ENCODE results near the gene RERE.

Gene RERE

DNA sequence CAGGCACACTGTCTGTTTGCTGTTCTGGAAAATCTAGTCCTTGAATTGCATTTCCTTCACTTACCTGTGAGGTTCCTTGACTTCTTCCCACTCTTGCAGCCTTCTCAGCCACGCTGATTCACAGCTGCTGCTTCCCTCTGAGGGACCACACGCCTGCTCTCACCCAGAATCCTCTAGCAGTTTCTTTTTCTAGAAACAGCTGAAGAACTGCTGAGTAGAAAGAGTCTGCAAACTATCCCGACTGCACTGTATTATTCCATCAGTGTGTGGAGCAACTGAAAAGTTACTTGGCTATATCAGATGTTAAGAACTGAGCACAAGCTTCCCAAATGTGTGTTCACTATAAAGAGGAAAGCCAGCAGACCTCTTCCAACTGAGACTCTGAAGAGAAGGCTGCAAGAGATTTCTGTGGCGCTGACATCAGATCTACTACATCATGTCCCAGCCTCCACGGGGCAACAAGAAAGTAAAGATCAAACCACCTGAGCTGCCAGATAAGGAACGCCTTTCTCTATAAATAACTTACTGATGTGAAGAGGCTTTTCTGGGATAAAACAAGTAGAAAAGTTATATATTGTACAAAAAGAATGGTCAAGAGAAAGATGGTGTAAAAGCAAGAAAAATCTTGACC is 226.6 kb downstream of the RERE start:
- H3K36me3 ChIP-seq (ENCODE audit: control insufficient read depth, insufficient read depth, low read length), result peaks cover 4% of the 10 kb centered on the region; the same call in 1 of the 2 replicates
- H3K4me3 ChIP-seq (ENCODE audit: low read depth, low read length), result no peak overlapping the region
- H3K4me1 ChIP-seq (ENCODE audit: control insufficient read depth, insufficient read depth, low read length), result peaks cover 40% of the 10 kb centered on the region
- H3K9ac ChIP-seq (ENCODE audit: low read length), result no peak overlapping the region
- H3K27me3 ChIP-seq (ENCODE audit: control insufficient read depth, insufficient read depth, low read length), result no peaks in the 10 kb centered on the region
- no peak overlapping the region for H3K27ac ChIP-seq (ENCODE audit: low read depth, low read length)
- peaks cover 5% of the 10 kb centered on the region; the same call in 1 of the 2 replicates for H3K9me3 ChIP-seq (ENCODE audit: control insufficient read depth, insufficient read depth, low read depth, low read length)

GRCh38 chr1:8589571-8589970 is 227.9 kb downstream of the RERE start:
- H3K27me3 ChIP-seq (ENCODE audit: control insufficient read depth, insufficient read depth, low read length), result no peaks in the 10 kb centered on the region
- peaks cover 4% of the 10 kb centered on the region; the same call in 1 of the 2 replicates for H3K36me3 ChIP-seq (ENCODE audit: control insufficient read depth, insufficient read depth, low read length)
- peaks cover 40% of the 10 kb centered on the region for H3K4me1 ChIP-seq (ENCODE audit: control insufficient read depth, insufficient read depth, low read length)
- no peak overlapping the region for H3K27ac ChIP-seq (ENCODE audit: low read depth, low read length)
- H3K9ac ChIP-seq (ENCODE audit: low read length), result no peak overlapping the region
- peaks cover 5% of the 10 kb centered on the region; the same call in 1 of the 2 replicates for H3K9me3 ChIP-seq (ENCODE audit: control insufficient read depth, insufficient read depth, low read depth, low read length)
- no peak overlapping the region for H3K4me3 ChIP-seq (ENCODE audit: low read depth, low read length)

DNA sequence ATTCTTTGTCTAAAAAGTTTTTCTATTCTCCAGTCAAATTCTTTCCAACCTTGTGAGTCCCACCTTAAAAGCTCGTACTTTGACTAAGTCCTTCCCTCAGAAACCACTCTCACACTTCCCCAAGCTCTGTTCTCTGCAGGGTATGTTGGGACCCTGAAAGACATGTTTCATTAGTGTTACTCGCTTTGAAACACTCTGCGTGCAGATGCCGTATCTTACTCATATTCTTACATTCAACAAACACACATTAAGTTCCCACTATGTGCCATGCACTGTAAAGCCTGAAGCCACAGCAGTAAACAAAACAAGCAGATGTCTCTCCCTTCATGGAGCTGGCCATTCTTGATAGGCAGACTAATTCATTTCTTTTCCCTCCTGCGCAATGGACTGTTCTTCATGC is 229.7 kb downstream of the RERE start:
- Histone ChIP-seq H3K4me3 (ENCODE audit: low read depth, low read length) (no peak overlapping the region), H3K4me1 (ENCODE audit: control insufficient read depth, insufficient read depth, low read length) (peaks cover 42% of the 10 kb centered on the region), H3K9ac (ENCODE audit: low read length) (no peak overlapping the region), H3K27me3 (ENCODE audit: control insufficient read depth, insufficient read depth, low read length) (no peaks in the 10 kb centered on the region), H3K36me3 (ENCODE audit: control insufficient read depth, insufficient read depth, low read length) (no peaks in the 10 kb centered on the region), H3K9me3 (ENCODE audit: control insufficient read depth, insufficient read depth, low read depth, low read length) (no peaks in the 10 kb centered on the region), H3K27ac (ENCODE audit: low read depth, low read length) (no peak overlapping the region)

- no peak overlapping the region for H3K9ac ChIP-seq (ENCODE audit: low read length)
- peaks cover 29% of the 10 kb centered on the region for H3K4me1 ChIP-seq (ENCODE audit: control insufficient read depth, insufficient read depth, low read length)
- no peaks in the 10 kb centered on the region for H3K9me3 ChIP-seq (ENCODE audit: control insufficient read depth, insufficient read depth, low read depth, low read length)
- no peak overlapping the region for H3K27ac ChIP-seq (ENCODE audit: low read depth, low read length)
- no peak overlapping the region for H3K4me3 ChIP-seq (ENCODE audit: low read depth, low read length)
- H3K27me3 ChIP-seq (ENCODE audit: control insufficient read depth, insufficient read depth, low read length), result no peaks in the 10 kb centered on the region
- no peaks in the 10 kb centered on the region for H3K36me3 ChIP-seq (ENCODE audit: control insufficient read depth, insufficient read depth, low read length)
Observed at GRCh38 chr1:8586438-8586837, 231.0 kb downstream of the RERE start.

- Histone ChIP-seq H3K36me3 (ENCODE audit: control insufficient read depth, insufficient read depth, low read length) (no peaks in the 10 kb centered on the region), H3K4me3 (ENCODE audit: low read depth, low read length) (no peak overlapping the region), H3K9me3 (ENCODE audit: control insufficient read depth, insufficient read depth, low read depth, low read length) (no peaks in the 10 kb centered on the region), H3K9ac (ENCODE audit: low read length) (no peak overlapping the region), H3K27me3 (ENCODE audit: control insufficient read depth, insufficient read depth, low read length) (no peaks in the 10 kb centered on the region), H3K27ac (ENCODE audit: low read depth, low read length) (no peak overlapping the region), H3K4me1 (ENCODE audit: control insufficient read depth, insufficient read depth, low read length) (peaks cover 20% of the 10 kb centered on the region)
Observed at GRCh38 chr1:8584316-8584715, 233.1 kb downstream of the RERE start.

- Histone ChIP-seq H3K9me3 (ENCODE audit: control insufficient read depth, insufficient read depth, low read depth, low read length) (no peaks in the 10 kb centered on the region), H3K36me3 (ENCODE audit: control insufficient read depth, insufficient read depth, low read length) (no peaks in the 10 kb centered on the region), H3K27me3 (ENCODE audit: control insufficient read depth, insufficient read depth, low read length) (no peaks in the 10 kb centered on the region), H3K9ac (ENCODE audit: low read length) (no peak overlapping the region), H3K4me1 (ENCODE audit: control insufficient read depth, insufficient read depth, low read length) (peaks cover 14% of the 10 kb centered on the region; the same call in 1 of the 2 replicates), H3K27ac (ENCODE audit: low read depth, low read length) (no peak overlapping the region), H3K4me3 (ENCODE audit: low read depth, low read length) (no peak overlapping the region)
Observed at GRCh38 chr1:8583031-8583430, 234.4 kb downstream of the RERE start.

DNA sequence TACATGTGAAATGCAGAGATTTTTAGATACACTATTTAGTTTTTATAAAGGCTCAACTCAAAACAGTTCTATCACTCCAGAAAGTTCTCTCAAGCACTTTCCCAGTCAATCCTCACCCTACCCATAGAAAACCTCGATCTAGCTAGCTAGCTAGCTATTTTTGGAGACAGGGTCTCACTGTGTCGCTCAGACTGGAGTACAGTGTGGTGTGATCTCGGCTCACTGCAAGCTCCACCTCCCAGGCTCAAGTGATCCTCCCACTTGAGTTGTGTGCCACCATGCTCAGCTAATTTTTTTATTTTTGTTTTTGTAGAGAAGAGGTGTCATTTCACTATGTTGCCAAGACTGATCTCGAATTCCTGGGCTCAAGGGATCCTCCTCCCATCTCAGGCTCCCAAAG is 236.9 kb downstream of the RERE start:
- Histone ChIP-seq H3K27ac (ENCODE audit: low read depth, low read length) (no peak overlapping the region), H3K27me3 (ENCODE audit: control insufficient read depth, insufficient read depth, low read length) (no peaks in the 10 kb centered on the region), H3K9me3 (ENCODE audit: control insufficient read depth, insufficient read depth, low read depth, low read length) (no peaks in the 10 kb centered on the region), H3K4me1 (ENCODE audit: control insufficient read depth, insufficient read depth, low read length) (0 out of 2 replicates have a peak, but pooled peaks cover 5% of the 10 kb centered on the region), H3K9ac (ENCODE audit: low read length) (no peak overlapping the region), H3K36me3 (ENCODE audit: control insufficient read depth, insufficient read depth, low read length) (no peaks in the 10 kb centered on the region), H3K4me3 (ENCODE audit: low read depth, low read length) (no peak overlapping the region)

- Histone ChIP-seq H3K36me3 (ENCODE audit: control insufficient read depth, insufficient read depth, low read length) (no peaks in the 10 kb centered on the region), H3K9me3 (ENCODE audit: control insufficient read depth, insufficient read depth, low read depth, low read length) (no peaks in the 10 kb centered on the region), H3K27me3 (ENCODE audit: control insufficient read depth, insufficient read depth, low read length) (no peaks in the 10 kb centered on the region), H3K27ac (ENCODE audit: low read depth, low read length) (no peak overlapping the region), H3K4me3 (ENCODE audit: low read depth, low read length) (no peak overlapping the region), H3K9ac (ENCODE audit: low read length) (no peak overlapping the region), H3K4me1 (ENCODE audit: control insufficient read depth, insufficient read depth, low read length) (0 out of 2 replicates have a peak, but pooled peaks cover 5% of the 10 kb centered on the region)
Observed at GRCh38 chr1:8578936-8579335, 238.5 kb downstream of the RERE start.

DNA sequence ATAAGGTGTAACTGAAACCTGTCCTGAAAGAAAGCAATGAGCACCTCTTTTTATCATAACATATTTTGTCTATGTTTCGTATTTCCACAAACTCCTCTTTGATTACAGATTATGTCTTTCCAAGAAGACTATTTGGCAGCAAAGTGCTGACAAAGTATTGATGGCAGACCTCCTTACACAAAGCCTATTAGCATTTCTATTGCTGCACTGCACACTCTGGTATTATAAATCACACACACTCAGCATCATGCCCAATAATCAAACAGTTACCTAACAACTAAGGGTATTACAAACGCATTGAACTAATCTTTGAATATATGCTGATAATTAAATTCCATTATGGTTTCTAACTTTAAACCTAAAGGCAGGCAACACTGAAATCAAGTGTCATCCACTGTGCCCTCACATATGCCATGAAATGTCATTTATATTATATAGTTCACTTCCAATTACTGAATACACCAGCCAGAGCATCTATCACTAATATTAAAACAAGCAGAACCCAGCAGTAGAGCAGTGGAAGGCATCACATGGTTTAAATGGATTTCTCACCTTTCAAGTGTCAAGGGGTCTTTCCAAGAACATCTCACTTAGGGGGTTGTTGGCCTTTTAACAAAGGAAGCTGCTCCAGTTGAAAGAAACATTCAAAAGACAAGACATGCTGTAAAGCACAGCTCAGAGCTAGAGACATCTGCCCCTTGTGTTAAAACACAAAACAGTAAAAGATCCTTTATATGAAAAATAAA is 239.1 kb downstream of the RERE start:
- Histone ChIP-seq H3K27me3 (ENCODE audit: control insufficient read depth, insufficient read depth, low read length) (no peaks in the 10 kb centered on the region), H3K9me3 (ENCODE audit: control insufficient read depth, insufficient read depth, low read depth, low read length) (no peaks in the 10 kb centered on the region), H3K36me3 (ENCODE audit: control insufficient read depth, insufficient read depth, low read length) (no peaks in the 10 kb centered on the region), H3K27ac (ENCODE audit: low read depth, low read length) (no peak overlapping the region), H3K9ac (ENCODE audit: low read length) (no peak overlapping the region), H3K4me3 (ENCODE audit: low read depth, low read length) (no peak overlapping the region), H3K4me1 (ENCODE audit: control insufficient read depth, insufficient read depth, low read length) (0 out of 2 replicates have a peak, but pooled peaks cover 5% of the 10 kb centered on the region)

GRCh38 chr1:8574985-8575384 is 242.5 kb downstream of the RERE start:
- no peaks in the 10 kb centered on the region for H3K36me3 ChIP-seq (ENCODE audit: control insufficient read depth, insufficient read depth, low read length)
- peaks cover 14% of the 10 kb centered on the region for H3K4me1 ChIP-seq (ENCODE audit: control insufficient read depth, insufficient read depth, low read length)
- H3K27me3 ChIP-seq (ENCODE audit: control insufficient read depth, insufficient read depth, low read length), result no peaks in the 10 kb centered on the region
- H3K4me3 ChIP-seq (ENCODE audit: low read depth, low read length), result no peak overlapping the region
- no peak overlapping the region for H3K27ac ChIP-seq (ENCODE audit: low read depth, low read length)
- H3K9me3 ChIP-seq (ENCODE audit: control insufficient read depth, insufficient read depth, low read depth, low read length), result no peaks in the 10 kb centered on the region
- no peak overlapping the region for H3K9ac ChIP-seq (ENCODE audit: low read length)

- no peak overlapping the region for H3K9ac ChIP-seq (ENCODE audit: low read length)
- H3K27ac ChIP-seq (ENCODE audit: low read depth, low read length), result peak overlapping the region; percentile 4; the same call in 1 of the 2 replicates
- H3K4me3 ChIP-seq (ENCODE audit: low read depth, low read length), result no peak overlapping the region
- peaks cover 14% of the 10 kb centered on the region for H3K4me1 ChIP-seq (ENCODE audit: control insufficient read depth, insufficient read depth, low read length)
- no peaks in the 10 kb centered on the region for H3K36me3 ChIP-seq (ENCODE audit: control insufficient read depth, insufficient read depth, low read length)
- no peaks in the 10 kb centered on the region for H3K9me3 ChIP-seq (ENCODE audit: control insufficient read depth, insufficient read depth, low read depth, low read length)
- no peaks in the 10 kb centered on the region for H3K27me3 ChIP-seq (ENCODE audit: control insufficient read depth, insufficient read depth, low read length)
Observed at GRCh38 chr1:8572106-8572505, 245.3 kb downstream of the RERE start.

Measured in HUES6 (cell line).